NCI-H2107 (cell line): Measurements from ENCODE around the gene COPS4.

Source experiments
- DNase-seq: peaks from one replicate; lab custom pipeline; 2025; lab: John Stamatoyannopoulos, UW

Gene COPS4

DNA sequence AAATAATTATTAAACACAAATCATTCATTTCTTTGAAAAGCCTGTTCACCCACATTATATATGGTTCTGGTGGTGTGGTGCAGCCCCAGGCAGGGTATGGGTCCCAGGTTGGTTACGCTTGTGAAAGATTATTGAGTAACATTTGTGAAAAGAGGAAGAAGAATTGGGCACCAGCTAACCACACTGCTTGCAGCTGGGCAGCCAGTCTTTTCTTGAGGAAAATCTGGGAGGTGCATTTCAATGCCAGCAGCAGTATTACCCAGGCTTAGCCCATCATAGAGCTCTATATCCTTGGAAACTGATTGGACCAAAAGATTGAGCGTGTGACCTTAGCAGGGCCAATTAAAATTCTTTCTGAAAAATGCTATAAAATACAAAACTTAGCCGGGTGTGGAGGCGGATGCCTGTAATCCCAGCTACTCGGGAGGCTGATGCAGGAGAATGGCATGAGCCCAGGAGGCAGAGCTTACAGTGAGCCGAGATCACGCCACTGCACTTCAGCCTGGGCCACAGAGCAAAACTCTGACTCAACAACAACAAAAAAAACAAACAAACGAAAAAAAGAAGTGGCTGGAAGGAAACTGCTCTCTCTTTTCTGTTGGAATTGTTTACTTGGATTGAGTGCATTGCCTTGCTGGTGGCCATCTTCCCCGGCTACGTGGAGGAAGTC lies 89.3 kb downstream of the COPS4 start:
- DNase-seq = no peak
